ENCODE data around the gene INTS1.
A peak's percentile ranks its signal among the peaks of the same experiment; 100 is the strongest.

Gene INTS1

GRCh38 chr7:1478480-1478879 is 25.7 kb downstream of the INTS1 start:
- Histone ChIP-seq H3K9ac (ENCODE audit: low read length) (no peak overlapping the region), H3K4me1 (ENCODE audit: insufficient read depth, low read length) (no peaks in the 10 kb centered on the region), H3K4me3 (ENCODE audit: low read depth in 1 of 2, low read length in 2 of 2) (no peak overlapping the region), H3K27ac (ENCODE audit: low read depth, low read length) (no peak overlapping the region), H3K9me3 (ENCODE audit: low read length) (no peaks in the 10 kb centered on the region), H3K36me3 (ENCODE audit: insufficient read depth, low read length) (peaks cover 35% of the 10 kb centered on the region), H3K27me3 (ENCODE audit: control insufficient read depth in 1 of 2, insufficient read depth in 2 of 2, low read length in 2 of 2) (no peaks in the 10 kb centered on the region)

- Histone ChIP-seq H3K27me3 (ENCODE audit: control insufficient read depth in 1 of 2, insufficient read depth in 2 of 2, low read length in 2 of 2) (no peaks in the 10 kb centered on the region), H3K4me3 (ENCODE audit: low read depth in 1 of 2, low read length in 2 of 2) (no peak overlapping the region), H3K36me3 (ENCODE audit: insufficient read depth, low read length) (peaks cover 21% of the 10 kb centered on the region), H3K27ac (ENCODE audit: low read depth, low read length) (no peak overlapping the region), H3K9me3 (ENCODE audit: low read length) (no peaks in the 10 kb centered on the region), H3K4me1 (ENCODE audit: insufficient read depth, low read length) (no peaks in the 10 kb centered on the region), H3K9ac (ENCODE audit: low read length) (no peak overlapping the region)
Measured at GRCh38 chr7:1476859-1477258, 27.3 kb downstream of the INTS1 start.

- no peak overlapping the region for H3K9ac ChIP-seq (ENCODE audit: low read length)
- no peak overlapping the region for H3K27ac ChIP-seq (ENCODE audit: low read depth, low read length)
- no peaks in the 10 kb centered on the region for H3K27me3 ChIP-seq (ENCODE audit: control insufficient read depth in 1 of 2, insufficient read depth in 2 of 2, low read length in 2 of 2)
- no peaks in the 10 kb centered on the region for H3K9me3 ChIP-seq (ENCODE audit: low read length)
- H3K4me1 ChIP-seq (ENCODE audit: insufficient read depth, low read length), result no peaks in the 10 kb centered on the region
- H3K36me3 ChIP-seq (ENCODE audit: insufficient read depth, low read length), result peaks cover 16% of the 10 kb centered on the region
- H3K4me3 ChIP-seq (ENCODE audit: low read depth in 1 of 2, low read length in 2 of 2), result no peak overlapping the region
Measured at GRCh38 chr7:1475991-1476390, 28.2 kb downstream of the INTS1 start.

GRCh38 chr7:1475393-1475792 is 28.8 kb downstream of the INTS1 start:
- no peak overlapping the region for H3K27ac ChIP-seq (ENCODE audit: low read depth, low read length)
- H3K9ac ChIP-seq (ENCODE audit: low read length), result no peak overlapping the region
- no peak overlapping the region for H3K4me3 ChIP-seq (ENCODE audit: low read depth in 1 of 2, low read length in 2 of 2)
- H3K9me3 ChIP-seq (ENCODE audit: low read length), result no peaks in the 10 kb centered on the region
- H3K36me3 ChIP-seq (ENCODE audit: insufficient read depth, low read length), result peaks cover 11% of the 10 kb centered on the region
- no peaks in the 10 kb centered on the region for H3K27me3 ChIP-seq (ENCODE audit: control insufficient read depth in 1 of 2, insufficient read depth in 2 of 2, low read length in 2 of 2)
- H3K4me1 ChIP-seq (ENCODE audit: insufficient read depth, low read length), result no peaks in the 10 kb centered on the region

GRCh38 chr7:1474736-1475135 is 29.5 kb downstream of the INTS1 start:
- Histone ChIP-seq H3K36me3 (ENCODE audit: insufficient read depth, low read length) (peaks cover 6% of the 10 kb centered on the region), H3K9ac (ENCODE audit: low read length) (no peak overlapping the region), H3K4me1 (ENCODE audit: insufficient read depth, low read length) (no peaks in the 10 kb centered on the region), H3K27me3 (ENCODE audit: control insufficient read depth in 1 of 2, insufficient read depth in 2 of 2, low read length in 2 of 2) (no peaks in the 10 kb centered on the region), H3K4me3 (ENCODE audit: low read depth in 1 of 2, low read length in 2 of 2) (no peak overlapping the region), H3K27ac (ENCODE audit: low read depth, low read length) (no peak overlapping the region), H3K9me3 (ENCODE audit: low read length) (no peaks in the 10 kb centered on the region)

GRCh38 chr7:1473864-1474512 is 30.2 kb downstream of the INTS1 start:
- Histone ChIP-seq H3K27me3 (ENCODE audit: control insufficient read depth in 1 of 2, insufficient read depth in 2 of 2, low read length in 2 of 2) (no peaks in the 10 kb centered on the region), H3K27ac (ENCODE audit: low read depth, low read length) (no peak overlapping the region), H3K4me3 (ENCODE audit: low read depth in 1 of 2, low read length in 2 of 2) (no peak overlapping the region), H3K9ac (ENCODE audit: low read length) (no peak overlapping the region), H3K4me1 (ENCODE audit: insufficient read depth, low read length) (no peaks in the 10 kb centered on the region), H3K9me3 (ENCODE audit: low read length) (no peaks in the 10 kb centered on the region), H3K36me3 (ENCODE audit: insufficient read depth, low read length) (peaks cover 6% of the 10 kb centered on the region)

GRCh38 chr7:1470901-1471300 is 33.3 kb downstream of the INTS1 start:
- no peaks in the 10 kb centered on the region for H3K9me3 ChIP-seq (ENCODE audit: low read length)
- no peak overlapping the region for H3K9ac ChIP-seq (ENCODE audit: low read length)
- H3K4me3 ChIP-seq (ENCODE audit: low read depth in 1 of 2, low read length in 2 of 2), result no peak overlapping the region
- H3K27ac ChIP-seq (ENCODE audit: low read depth, low read length), result no peak overlapping the region
- no peaks in the 10 kb centered on the region for H3K27me3 ChIP-seq (ENCODE audit: control insufficient read depth in 1 of 2, insufficient read depth in 2 of 2, low read length in 2 of 2)
- H3K4me1 ChIP-seq (ENCODE audit: insufficient read depth, low read length), result peaks cover 12% of the 10 kb centered on the region
- peaks cover 6% of the 10 kb centered on the region for H3K36me3 ChIP-seq (ENCODE audit: insufficient read depth, low read length)

GRCh38 chr7:1468643-1469298 is 35.4 kb downstream of the INTS1 start:
- no peaks in the 10 kb centered on the region for H3K27me3 ChIP-seq (ENCODE audit: control insufficient read depth in 1 of 2, insufficient read depth in 2 of 2, low read length in 2 of 2)

GRCh38 chr7:1468203-1468602 is 36.0 kb downstream of the INTS1 start:
- no peaks in the 10 kb centered on the region for H3K36me3 ChIP-seq (ENCODE audit: insufficient read depth, low read length)
- H3K4me3 ChIP-seq (ENCODE audit: low read depth in 1 of 2, low read length in 2 of 2), result no peak overlapping the region
- no peak overlapping the region for H3K9ac ChIP-seq (ENCODE audit: low read length)
- H3K27ac ChIP-seq (ENCODE audit: low read depth, low read length), result peak overlapping the region; percentile 7
- H3K27me3 ChIP-seq (ENCODE audit: control insufficient read depth in 1 of 2, insufficient read depth in 2 of 2, low read length in 2 of 2), result no peaks in the 10 kb centered on the region
- peaks cover 19% of the 10 kb centered on the region for H3K4me1 ChIP-seq (ENCODE audit: insufficient read depth, low read length)
- H3K9me3 ChIP-seq (ENCODE audit: low read length), result no peaks in the 10 kb centered on the region

More at GRCh38 chr7:1468643-1469298, 35.4 kb downstream of the INTS1 start:
- H3K4me3 ChIP-seq (ENCODE audit: low read depth in 1 of 2, low read length in 2 of 2), result no peak overlapping the region
- peaks cover 18% of the 10 kb centered on the region for H3K4me1 ChIP-seq (ENCODE audit: insufficient read depth, low read length)
- peaks cover 5% of the 10 kb centered on the region for H3K36me3 ChIP-seq (ENCODE audit: insufficient read depth, low read length)
- no peak overlapping the region for H3K27ac ChIP-seq (ENCODE audit: low read depth, low read length)
- H3K9me3 ChIP-seq (ENCODE audit: low read length), result no peaks in the 10 kb centered on the region
- no peak overlapping the region for H3K9ac ChIP-seq (ENCODE audit: low read length)

- peak overlapping the region in 1 of 2 donors; percentile 32 for H3K4me3 ChIP-seq (ENCODE audit: low read depth in 1 of 2, low read length in 2 of 2)
- peak overlapping the region; percentile 50 for H3K27ac ChIP-seq (ENCODE audit: low read depth, low read length)
- peaks cover 34% of the 10 kb centered on the region for H3K4me1 ChIP-seq (ENCODE audit: insufficient read depth, low read length)
- no peak overlapping the region for H3K9ac ChIP-seq (ENCODE audit: low read length)
- no peaks in the 10 kb centered on the region for H3K9me3 ChIP-seq (ENCODE audit: low read length)
- H3K27me3 ChIP-seq (ENCODE audit: control insufficient read depth in 1 of 2, insufficient read depth in 2 of 2, low read length in 2 of 2), result no peaks in the 10 kb centered on the region
- H3K36me3 ChIP-seq (ENCODE audit: insufficient read depth, low read length), result no peaks in the 10 kb centered on the region
Measured at GRCh38 chr7:1466524-1467271, 37.5 kb downstream of the INTS1 start.

GRCh38 chr7:1464694-1465093 is 39.5 kb downstream of the INTS1 start:
- peaks cover 50% of the 10 kb centered on the region for H3K4me1 ChIP-seq (ENCODE audit: insufficient read depth, low read length)
- H3K9ac ChIP-seq (ENCODE audit: low read length), result no peak overlapping the region
- no peaks in the 10 kb centered on the region for H3K36me3 ChIP-seq (ENCODE audit: insufficient read depth, low read length)
- H3K4me3 ChIP-seq (ENCODE audit: low read depth in 1 of 2, low read length in 2 of 2), result no peak overlapping the region
- H3K9me3 ChIP-seq (ENCODE audit: low read length), result no peaks in the 10 kb centered on the region
- no peak overlapping the region for H3K27ac ChIP-seq (ENCODE audit: low read depth, low read length)
- H3K27me3 ChIP-seq (ENCODE audit: control insufficient read depth in 1 of 2, insufficient read depth in 2 of 2, low read length in 2 of 2), result no peaks in the 10 kb centered on the region

Data from muscle layer of colon (tissue), 2 donors.